ENCODE measurements around the gene IQGAP3.

GRCh38 chr1:156524481-156524869 lies 47.9 kb downstream of the IQGAP3 start:
- TF ChIP-seq RFX5 (IDR thresholded peaks at IDR 0.05; ENCODE audit: low read depth, low read length), result no peak
- TF ChIP-seq CTCF (conservative IDR thresholded peaks at IDR 0.05; ENCODE audit: low read depth, low read length), result no peak
- no peak for TF ChIP-seq RCOR1 (IDR thresholded peaks at IDR 0.05; ENCODE audit: insufficient replicate concordance, low read length)
- no peak for TF ChIP-seq POLR2A (IDR thresholded peaks at IDR 0.05; ENCODE audit: low read depth, low read length)
- TF ChIP-seq MAZ (IDR thresholded peaks at IDR 0.05; ENCODE audit: borderline replicate concordance, low read depth, low read length), result no peak
- TF ChIP-seq USF2 (IDR thresholded peaks at IDR 0.05; ENCODE audit: low read depth, low read length), result no peak
- no peak for TF ChIP-seq BHLHE40 (IDR thresholded peaks at IDR 0.05; ENCODE audit: low read depth, low read length)
- TF ChIP-seq CEBPB (IDR thresholded peaks at IDR 0.05; ENCODE audit: low read depth, low read length), result no peak
- no peak for TF ChIP-seq RAD21 (IDR thresholded peaks at IDR 0.05; ENCODE audit: low read length)
- TF ChIP-seq MAFK (IDR thresholded peaks at IDR 0.05; ENCODE audit: low read depth, low read length), result no peak
- no peak for TF ChIP-seq CHD1 (IDR thresholded peaks at IDR 0.05; ENCODE audit: low read depth, low read length)
